Measurements from ENCODE around the gene CST1.
"Not testable (repeated sequence)": the region's sequence is repeated elsewhere in the genome, so short reads cannot be mapped to it uniquely, and the experiment has no call there.

CST1 gene

GRCh38 chr20:23721962-23722361, 28.8 kb downstream of the CST1 start:
- H3K4me3 ChIP-seq (ENCODE audit: low read depth, low read length): no peak overlapping the region
- no peak for TF ChIP-seq CTCF (IDR thresholded peaks at IDR 0.05; ENCODE audit: insufficient read depth, low read depth, low read length, missing control alignments)
- DNase-seq (ENCODE audit: low read depth): no peak

- DNase-seq (ENCODE audit: low read depth); H3K4me3 ChIP-seq (ENCODE audit: low read depth, low read length): not testable (repeated sequence)
Measured at GRCh38 chr20:23719351-23719750, 31.4 kb downstream of the CST1 start.

- DNase-seq (ENCODE audit: low read depth); H3K4me3 ChIP-seq (ENCODE audit: low read depth, low read length): not testable (repeated sequence)
Measured at GRCh38 chr20:23711778-23712177, 39.0 kb downstream of the CST1 start.

GRCh38 chr20:23710771-23711170, 40.0 kb downstream of the CST1 start:
- no peak overlapping the region for H3K4me3 ChIP-seq (ENCODE audit: low read depth, low read length)
- no peak for DNase-seq (ENCODE audit: low read depth)
- TF ChIP-seq CTCF (IDR thresholded peaks at IDR 0.05; ENCODE audit: insufficient read depth, low read depth, low read length, missing control alignments): no peak

GRCh38 chr20:23705895-23706294, 44.8 kb downstream of the CST1 start:
- no peak for TF ChIP-seq CTCF (IDR thresholded peaks at IDR 0.05; ENCODE audit: insufficient read depth, low read depth, low read length, missing control alignments)
- no peak for DNase-seq (ENCODE audit: low read depth)
- H3K4me3 ChIP-seq (ENCODE audit: low read depth, low read length): no peak overlapping the region

GRCh38 chr20:23702021-23702420, 48.7 kb downstream of the CST1 start:
- TF ChIP-seq CTCF (IDR thresholded peaks at IDR 0.05; ENCODE audit: insufficient read depth, low read depth, low read length, missing control alignments): no peak
- no peak for DNase-seq (ENCODE audit: low read depth)
- no peak overlapping the region for H3K4me3 ChIP-seq (ENCODE audit: low read depth, low read length)

- TF ChIP-seq CTCF (IDR thresholded peaks at IDR 0.05; ENCODE audit: insufficient read depth, low read depth, low read length, missing control alignments): no peak
- no peak overlapping the region for H3K4me3 ChIP-seq (ENCODE audit: low read depth, low read length)
- DNase-seq (ENCODE audit: low read depth): no peak
Measured at GRCh38 chr20:23700931-23701330, 49.8 kb downstream of the CST1 start.

- no peak overlapping the region for H3K4me3 ChIP-seq (ENCODE audit: low read depth, low read length)
- DNase-seq (ENCODE audit: low read depth): peak; percentile 14
- TF ChIP-seq CTCF (IDR thresholded peaks at IDR 0.05; ENCODE audit: insufficient read depth, low read depth, low read length, missing control alignments): no peak
Measured at GRCh38 chr20:23697947-23698346, 52.8 kb downstream of the CST1 start.

Measured in GM12865 (cell line).